HG03280 (cell line): ENCODE results near the gene REC114.
"Not testable (repeated sequence)": the region's sequence is repeated elsewhere in the genome, so short reads cannot be mapped to it uniquely, and the experiment has no call there.

Experiments used
- ATAC-seq: cut with Tn5 transposase; IDR thresholded peaks from one replicate; pipeline ENCODE4 v1.9.1; 2021; ENCODE audit warnings: mild to moderate bottlenecking, moderate library complexity; ENCODE audit not compliant: unreplicated experiment

Gene REC114

GRCh38 chr15:73522011-73522410 lies 79.0 kb downstream of the REC114 start:
- ATAC-seq, result no peak

GRCh38 chr15:73524919-73525318 lies 82.0 kb downstream of the REC114 start:
- no peak for ATAC-seq

- ATAC-seq, result no peak
These were observed 84.6 kb downstream of the REC114 start for GRCh38 chr15:73527598-73527997.

- no peak for ATAC-seq
These were observed 87.7 kb downstream of the REC114 start for GRCh38 chr15:73530649-73531048.

- ATAC-seq, result no peak
These were observed 95.2 kb downstream of the REC114 start for GRCh38 chr15:73538123-73538522.

- ATAC-seq, result no peak
These were observed 95.7 kb downstream of the REC114 start for GRCh38 chr15:73538563-73539211.

- ATAC-seq, result no peak
These were observed 96.5 kb downstream of the REC114 start for GRCh38 chr15:73539212-73540128.

GRCh38 chr15:73540161-73540560 lies 97.2 kb downstream of the REC114 start:
- no peak for ATAC-seq

GRCh38 chr15:73541479-73541878 lies 98.5 kb downstream of the REC114 start:
- no peak for ATAC-seq

GRCh38 chr15:73548925-73549324 lies 106.0 kb downstream of the REC114 start:
- not testable (repeated sequence) for ATAC-seq

GRCh38 chr15:73550190-73550589 lies 107.2 kb downstream of the REC114 start:
- no peak for ATAC-seq

- no peak for ATAC-seq
These were observed 112.1 kb downstream of the REC114 start for GRCh38 chr15:73555080-73555479.

- no peak for ATAC-seq
These were observed 115.6 kb downstream of the REC114 start for GRCh38 chr15:73558529-73558928.

GRCh38 chr15:73560501-73561117 lies 117.6 kb downstream of the REC114 start:
- ATAC-seq, result no peak

GRCh38 chr15:73564255-73564654 lies 121.3 kb downstream of the REC114 start:
- ATAC-seq, result no peak

GRCh38 chr15:73567020-73567419 lies 124.1 kb downstream of the REC114 start:
- ATAC-seq, result no peak

- no peak for ATAC-seq
These were observed 125.8 kb downstream of the REC114 start for GRCh38 chr15:73568564-73569280.

- no peak for ATAC-seq
These were observed 126.4 kb downstream of the REC114 start for GRCh38 chr15:73569361-73569760.

- no peak for ATAC-seq
These were observed 127.5 kb downstream of the REC114 start for GRCh38 chr15:73570355-73571032.

- ATAC-seq, result no peak
These were observed 128.4 kb downstream of the REC114 start for GRCh38 chr15:73571346-73571745.

- ATAC-seq, result no peak
These were observed 129.3 kb downstream of the REC114 start for GRCh38 chr15:73572296-73572695.
